VCaP (cell line): ENCODE measurements around the gene EYA2.

Experiments
- H3K27ac ChIP-seq: fragments of 450-650 bp; 2 replicates; pipeline ENCODE4 v1.5.1; 2017
- TF ChIP-seq, protein P1 (sequence below): fragments of 450-650 bp; conservative IDR thresholded peaks from 2 replicates; pipeline ENCODE4 v1.5.1; 2017; ENCODE audit warnings: mild to moderate bottlenecking, moderate library complexity

The EYA2 gene

GRCh38 chr20:47187450-47188195 lies 293.0 kb downstream of the EYA2 start:
- no peak overlapping the region for H3K27ac ChIP-seq
- TF ChIP-seq, protein P1, sequence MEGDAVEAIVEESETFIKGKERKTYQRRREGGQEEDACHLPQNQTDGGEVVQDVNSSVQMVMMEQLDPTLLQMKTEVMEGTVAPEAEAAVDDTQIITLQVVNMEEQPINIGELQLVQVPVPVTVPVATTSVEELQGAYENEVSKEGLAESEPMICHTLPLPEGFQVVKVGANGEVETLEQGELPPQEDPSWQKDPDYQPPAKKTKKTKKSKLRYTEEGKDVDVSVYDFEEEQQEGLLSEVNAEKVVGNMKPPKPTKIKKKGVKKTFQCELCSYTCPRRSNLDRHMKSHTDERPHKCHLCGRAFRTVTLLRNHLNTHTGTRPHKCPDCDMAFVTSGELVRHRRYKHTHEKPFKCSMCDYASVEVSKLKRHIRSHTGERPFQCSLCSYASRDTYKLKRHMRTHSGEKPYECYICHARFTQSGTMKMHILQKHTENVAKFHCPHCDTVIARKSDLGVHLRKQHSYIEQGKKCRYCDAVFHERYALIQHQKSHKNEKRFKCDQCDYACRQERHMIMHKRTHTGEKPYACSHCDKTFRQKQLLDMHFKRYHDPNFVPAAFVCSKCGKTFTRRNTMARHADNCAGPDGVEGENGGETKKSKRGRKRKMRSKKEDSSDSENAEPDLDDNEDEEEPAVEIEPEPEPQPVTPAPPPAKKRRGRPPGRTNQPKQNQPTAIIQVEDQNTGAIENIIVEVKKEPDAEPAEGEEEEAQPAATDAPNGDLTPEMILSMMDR, result no peak

DNA sequence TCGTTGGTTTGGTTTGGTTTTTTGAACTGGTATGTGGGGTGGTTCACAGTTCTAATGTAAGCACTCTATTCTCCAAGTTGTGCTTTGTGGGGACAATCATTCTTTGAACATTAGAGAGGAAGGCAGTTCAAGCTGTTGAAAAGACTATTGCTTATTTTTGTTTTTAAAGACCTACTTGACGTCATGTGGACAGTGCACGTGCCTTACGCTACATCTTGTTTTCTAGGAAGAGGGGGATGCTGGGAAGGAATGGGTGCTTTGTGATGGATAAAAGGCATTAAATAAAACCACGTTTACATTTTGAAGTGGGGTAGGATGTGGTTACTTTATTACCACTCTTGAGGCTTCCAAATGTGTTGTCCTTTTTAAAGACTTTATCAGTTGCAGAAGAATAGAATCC lies 293.9 kb downstream of the EYA2 start:
- TF ChIP-seq, protein P1, result no peak
- no peak overlapping the region for H3K27ac ChIP-seq

DNA sequence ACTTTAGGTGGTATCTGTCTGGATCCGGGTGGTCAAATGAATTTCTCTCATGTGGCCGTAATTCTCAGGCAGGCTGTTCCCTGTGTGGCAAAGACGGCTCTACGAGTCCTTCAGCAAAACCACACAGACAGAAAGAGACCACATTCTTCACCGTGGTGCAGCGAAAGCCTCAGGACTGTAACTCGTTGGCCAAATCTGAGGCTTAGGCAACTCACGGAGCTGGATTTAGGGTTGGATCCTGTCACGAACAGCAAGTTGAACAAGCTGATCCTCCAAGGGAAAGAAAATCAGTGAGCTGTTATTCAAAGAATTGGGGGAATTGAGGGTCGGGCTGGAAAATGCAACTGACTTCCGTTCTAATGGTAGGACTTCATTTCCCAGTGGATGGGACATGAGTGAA lies 294.4 kb downstream of the EYA2 start:
- no peak overlapping the region for H3K27ac ChIP-seq
- TF ChIP-seq, protein P1, result no peak

DNA sequence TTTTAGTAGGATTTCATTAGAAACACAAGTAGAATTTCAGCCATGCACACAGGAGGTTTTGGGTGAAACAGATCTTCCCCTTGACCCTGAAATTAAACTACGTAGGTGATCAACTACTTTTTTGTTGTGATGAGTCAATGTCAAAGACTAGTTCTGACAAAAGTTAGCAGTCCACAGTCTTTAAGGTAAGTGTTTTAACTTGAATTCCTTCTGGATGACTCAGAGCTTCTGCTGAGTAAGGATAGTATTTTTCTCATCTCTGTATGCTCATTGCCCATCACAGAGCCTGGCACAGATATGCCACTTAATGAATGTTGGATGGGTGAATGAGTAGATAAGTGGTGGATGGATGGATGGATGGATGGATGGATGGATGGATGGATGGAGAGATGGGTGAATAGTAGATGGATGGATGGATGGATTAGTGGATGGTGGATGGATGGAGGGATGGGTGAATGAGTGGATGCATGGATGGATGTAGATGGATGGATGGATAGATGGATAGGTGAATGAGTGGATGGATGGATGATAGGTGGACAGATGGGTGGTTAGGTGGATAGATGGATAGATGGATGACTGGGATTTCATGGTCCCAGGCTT lies 296.5 kb downstream of the EYA2 start:
- TF ChIP-seq, protein P1, result no peak

GRCh38 chr20:47191956-47192355 lies 297.3 kb downstream of the EYA2 start:
- TF ChIP-seq, protein P1, result no peak
- H3K27ac ChIP-seq, result no peak overlapping the region

More for the DNA sequence above, 296.5 kb downstream of the EYA2 start:
- no peak overlapping the region for H3K27ac ChIP-seq

- TF ChIP-seq, protein P1, result no peak
- H3K27ac ChIP-seq, result no peak overlapping the region
Observed at GRCh38 chr20:47195573-47195972, 300.9 kb downstream of the EYA2 start.

GRCh38 chr20:47196091-47197081 lies 301.7 kb downstream of the EYA2 start:
- TF ChIP-seq, protein P1, result peak; percentile 98
- no peak overlapping the region for H3K27ac ChIP-seq
